Activated CD4-positive, alpha-beta T cell treated with anti-CD3 and anti-CD28 coated beads, Interleukin-2, amount 10 ng/mL, durations not matched to agents 7 days and 5 days (primary cell): Measurements from ENCODE around the gene AREL1. TPM values are rescaled to one million over a fixed set of nuclear protein-coding genes. Genes with fewer than 3 reads are reported as not detected.

Source experiments
- total RNA-seq, 2 experiments: library from RNA; stranded (reverse); gene quantifications; one replicate each; pipeline ENCODE4 v1.2.3, GENCODE V29; 2021

Gene AREL1
- total RNA-seq, 2 experiments from 2014 or later: 44.1 to 44.2 TPM

Other genes with a start within 250 kb of the AREL1 start
- gene NPC2, start 219.8 kb downstream of the AREL1 start, total RNA-seq: 10 to 100 TPM; 54.1 to 74.1 TPM
- 10 to 100 TPM; 30.1 to 30.4 TPM for gene ISCA2, start 219.3 kb downstream of the AREL1 start, total RNA-seq
- gene LTBP2, start 100.8 kb downstream of the AREL1 start, total RNA-seq: under 1 TPM; 0.05 to 0.12 TPM
- 10 to 100 TPM; 60.1 to 81.9 TPM for gene FCF1, start 64 bp upstream of the AREL1 start, total RNA-seq
- gene YLPM1, start 50.2 kb upstream of the AREL1 start, total RNA-seq: 10 to 100 TPM; 72.4 to 73.8 TPM
- gene PROX2, start 163.1 kb upstream of the AREL1 start, total RNA-seq: not detected
- gene DLST, start 168.8 kb upstream of the AREL1 start, total RNA-seq: 100 to 1,000 TPM in 1 of 2 experiments, 10 to 100 TPM in 1; 92.6 to 106 TPM
- gene RPS6KL1, start 210.2 kb upstream of the AREL1 start, total RNA-seq: 1 to 10 TPM; 4.5 to 4.6 TPM
- gene PGF, start 242.5 kb upstream of the AREL1 start, total RNA-seq: under 1 TPM; 0.12 to 0.15 TPM